DND-41 (cell line): ENCODE measurements around the gene NEK4.

Experiments used
- CTCF ChIP-seq: IDR thresholded peaks from 2 replicates; pipeline ENCODE4 v1.5.1; 2012; ENCODE audit warnings: borderline replicate concordance, low read length, moderate library complexity, mild to moderate bottlenecking; ENCODE audit not compliant: poor library complexity, severe bottlenecking; ENCODE audit errors: extremely low read depth
- EZH2 ChIP-seq: IDR thresholded peaks from 3 replicates; pipeline ENCODE4 v1.6.1; 2012; ENCODE audit warnings: borderline replicate concordance, low read depth, mild to moderate bottlenecking, moderate library complexity, low read length, inconsistent platforms; ENCODE audit not compliant: severe bottlenecking

DNA sequence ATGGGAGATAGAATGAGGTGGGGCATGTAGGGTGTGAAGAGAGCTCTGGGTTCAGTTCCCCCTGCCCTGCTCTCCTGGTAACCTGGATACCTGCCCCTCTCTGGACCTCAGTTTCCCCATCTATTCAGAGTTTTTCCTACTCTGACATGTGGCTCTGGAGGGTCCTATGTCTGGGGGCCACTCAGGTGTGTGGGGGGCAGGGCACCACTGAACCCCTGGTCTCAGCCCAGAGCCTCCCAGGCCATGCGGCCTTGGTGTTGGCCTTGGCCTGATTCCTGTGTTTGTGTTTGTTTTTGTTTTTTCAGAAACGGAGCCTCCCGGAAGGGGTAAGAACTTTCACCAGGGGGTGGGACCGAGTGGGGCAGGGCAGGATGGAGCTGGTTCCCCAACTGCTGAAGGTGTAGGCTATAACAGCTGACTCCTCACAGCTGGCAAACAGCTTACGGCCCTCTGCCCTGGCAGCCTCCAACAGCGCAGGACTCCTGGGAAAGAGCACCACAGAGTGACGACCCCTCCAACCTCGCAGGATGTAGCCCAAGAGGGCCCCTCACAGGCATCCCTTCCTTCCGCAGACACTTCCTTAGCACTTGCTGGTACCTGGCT, 24.7 kb upstream of the NEK4 start:
- TF ChIP-seq CTCF, result no peak
- no peak for TF ChIP-seq EZH2
